Effector CD4-positive, alpha-beta T cell (primary cell): ENCODE results near the gene CDK18.

Experiments
- DNase-seq: peaks from one replicate; pipeline ENCODE4 v3.0.0-alpha.2; 2020

Gene CDK18

DNA sequence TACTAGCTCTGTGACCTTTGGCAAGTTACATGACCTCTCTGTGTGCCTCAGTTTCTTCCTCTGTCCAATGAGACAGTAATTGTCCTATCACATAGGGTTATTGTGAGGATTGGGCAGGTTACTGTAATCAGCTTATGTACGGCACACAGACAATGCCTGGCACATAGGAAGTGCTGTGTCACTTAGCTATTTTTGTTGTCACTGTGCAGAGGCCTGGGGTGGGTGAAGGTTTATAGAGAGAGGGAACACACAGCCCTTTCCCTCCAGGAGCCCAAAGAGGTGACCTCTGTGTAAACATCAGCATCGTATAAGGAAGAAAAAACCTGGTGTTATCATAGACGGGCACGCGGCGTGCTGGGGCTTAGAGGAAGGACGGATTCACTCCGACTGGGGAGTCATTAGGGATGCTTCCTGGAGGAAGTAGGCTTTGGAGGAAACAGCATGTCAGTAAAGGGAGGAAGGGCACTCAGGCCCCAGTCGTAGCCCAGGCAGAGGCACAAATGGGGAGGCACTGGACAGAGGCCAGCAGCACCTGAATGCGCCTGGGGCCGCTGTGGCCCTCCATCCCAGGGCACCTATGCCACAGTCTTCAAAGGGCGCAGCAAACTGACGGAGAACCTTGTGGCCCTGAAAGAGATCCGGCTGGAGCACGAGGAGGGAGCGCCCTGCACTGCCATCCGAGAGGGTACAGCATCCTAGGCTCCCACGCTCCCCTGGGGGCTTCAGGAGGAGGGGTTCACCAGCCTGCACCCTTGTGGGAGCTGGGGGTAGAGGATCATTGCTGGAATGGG, 21.2 kb downstream of the CDK18 start:
- no peak for DNase-seq

DNA sequence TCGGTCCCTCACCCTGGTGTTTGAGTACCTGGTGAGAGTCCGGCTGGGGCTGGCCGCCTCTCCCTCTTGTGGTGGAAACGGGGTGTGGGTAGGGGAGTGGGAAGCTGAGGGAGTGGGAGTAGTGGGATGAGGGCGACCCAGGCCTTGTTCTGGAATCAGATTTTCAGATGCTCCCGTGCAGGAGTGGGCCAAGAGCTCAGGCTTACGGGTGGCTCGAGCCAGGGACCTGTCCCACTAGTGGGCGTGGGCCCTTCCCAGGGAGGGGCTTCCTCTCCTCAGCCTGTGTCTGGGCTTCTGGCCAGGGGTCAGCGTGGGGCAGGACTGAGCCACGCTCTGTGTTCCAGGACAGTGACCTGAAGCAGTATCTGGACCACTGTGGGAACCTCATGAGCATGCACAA, 22.0 kb downstream of the CDK18 start:
- DNase-seq, result no peak

DNA sequence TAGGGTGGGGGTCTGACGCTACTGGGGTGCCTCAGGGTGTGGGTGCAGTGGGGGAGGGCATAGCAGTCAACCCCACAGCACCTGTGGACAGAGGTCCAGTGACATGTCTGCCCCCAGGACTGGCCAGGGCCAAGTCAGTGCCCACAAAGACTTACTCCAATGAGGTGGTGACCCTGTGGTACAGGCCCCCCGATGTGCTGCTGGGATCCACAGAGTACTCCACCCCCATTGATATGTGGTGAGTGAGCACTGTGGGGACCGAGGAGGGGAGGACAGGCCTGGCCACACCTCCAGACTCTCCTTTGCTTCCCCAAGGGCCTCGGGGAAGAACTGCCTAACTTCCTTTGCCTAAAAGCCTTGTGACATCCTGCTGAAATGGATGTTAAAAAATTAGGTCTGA, 23.5 kb downstream of the CDK18 start:
- DNase-seq, result no peak

DNA sequence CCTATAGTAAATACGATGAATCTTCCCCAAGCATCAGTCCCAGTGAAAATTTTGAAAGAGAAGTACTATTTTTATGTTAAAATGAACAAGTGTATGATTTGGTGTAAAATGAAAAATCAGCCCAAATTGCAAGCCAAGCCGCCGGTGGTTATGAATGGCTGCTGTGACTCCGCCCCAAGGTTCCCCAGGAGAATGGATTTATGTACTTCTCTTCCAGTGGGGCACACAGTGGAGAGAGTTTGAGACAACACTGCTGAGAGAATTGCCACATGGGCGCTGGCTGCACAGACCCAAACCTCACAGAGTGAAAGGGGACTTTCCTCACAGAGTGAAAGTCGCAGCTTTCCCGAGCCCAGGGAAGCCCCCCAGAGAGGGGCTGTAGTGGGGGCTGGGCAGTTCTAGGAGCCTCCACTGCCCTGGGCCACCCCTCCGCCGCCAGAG, 24.0 kb downstream of the CDK18 start:
- DNase-seq, result no peak

- DNase-seq, result peak; percentile 79
Measured at GRCh38 chr1:205528887-205529825, 24.7 kb downstream of the CDK18 start.

GRCh38 chr1:205530116-205530515, 25.6 kb downstream of the CDK18 start:
- DNase-seq, result no peak

DNA sequence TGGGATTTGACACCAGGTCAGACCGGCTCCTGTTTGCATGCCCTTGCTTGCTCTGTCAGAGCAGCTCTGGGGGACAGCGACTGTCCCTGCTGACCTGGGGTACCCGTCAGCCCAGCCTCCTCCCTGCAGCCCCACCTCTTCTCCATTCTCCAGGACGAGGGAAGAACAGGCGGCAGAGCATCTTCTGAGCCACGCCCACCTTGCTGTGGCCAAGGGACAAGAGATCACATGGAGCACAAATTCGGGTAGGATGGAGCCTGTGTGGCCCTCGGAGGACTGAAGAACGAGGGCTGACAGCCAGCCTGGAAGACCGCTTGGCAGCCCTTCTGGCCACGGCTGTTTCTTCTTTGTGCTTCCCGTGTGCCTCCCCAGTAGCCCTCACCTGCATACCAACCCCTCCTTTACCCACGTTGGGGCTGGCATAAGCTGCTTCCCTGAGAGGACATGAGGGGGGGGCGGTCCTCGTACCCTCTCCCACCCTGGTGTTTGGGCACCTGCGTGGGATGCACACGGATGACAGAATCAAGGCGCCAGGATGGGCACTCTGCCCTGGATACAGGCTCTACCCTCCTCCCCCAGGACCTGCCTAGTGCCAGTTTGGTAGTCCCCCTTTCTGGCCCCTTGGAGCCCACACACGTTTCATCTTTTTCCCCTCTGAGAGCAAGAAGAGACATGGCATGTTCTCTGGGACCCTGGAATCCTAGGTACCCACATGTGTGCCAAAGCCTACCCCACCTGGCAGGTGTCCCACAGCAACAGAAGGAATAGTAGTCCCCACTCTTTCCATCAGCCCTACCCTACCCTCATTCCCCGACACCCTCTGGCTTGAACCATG, 26.9 kb downstream of the CDK18 start:
- no peak for DNase-seq

DNA sequence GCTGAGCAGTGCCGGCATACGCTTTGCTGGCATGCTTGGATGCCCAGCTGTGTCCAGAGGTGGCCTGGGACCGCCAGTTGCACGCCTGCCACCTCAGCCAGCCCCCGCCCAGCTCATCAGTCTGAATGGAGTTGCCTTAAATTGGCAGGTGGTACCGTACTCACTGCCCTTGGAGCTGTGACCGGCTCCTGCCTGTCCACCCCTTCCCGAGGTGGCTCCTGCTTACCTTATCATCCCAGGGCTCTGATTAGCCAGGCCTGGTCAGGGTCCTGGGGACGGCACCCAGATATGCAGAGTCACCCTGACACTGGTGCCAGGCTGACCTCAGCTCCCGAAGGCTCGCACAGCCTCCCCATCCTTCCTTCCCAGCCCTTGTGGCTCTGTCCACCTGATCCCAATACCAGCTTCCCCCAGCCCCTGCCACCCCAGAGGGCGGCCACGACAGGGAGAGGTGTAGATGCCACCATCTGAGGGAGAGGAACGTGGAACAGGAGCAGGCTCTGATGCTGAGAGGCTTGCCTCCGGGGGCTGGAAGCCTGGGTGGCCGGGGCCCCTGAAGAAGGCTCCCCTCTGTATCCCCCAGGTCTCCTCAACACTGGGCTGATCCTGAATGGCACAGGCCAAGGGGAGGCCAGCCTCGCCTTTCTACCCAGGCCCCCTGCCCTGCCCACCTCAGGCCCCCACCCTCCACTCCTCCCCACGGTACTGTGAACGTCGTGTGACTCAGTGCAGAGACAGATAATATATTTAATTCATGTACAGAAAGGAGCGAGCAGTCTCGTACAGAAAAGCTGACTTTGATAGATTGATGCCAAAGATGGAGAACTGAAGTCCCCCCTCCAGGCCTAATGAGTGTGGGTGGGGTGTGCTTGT, 27.8 kb downstream of the CDK18 start:
- no peak for DNase-seq

GRCh38 chr1:205532996-205533735, 28.7 kb downstream of the CDK18 start:
- DNase-seq, result no peak

DNA sequence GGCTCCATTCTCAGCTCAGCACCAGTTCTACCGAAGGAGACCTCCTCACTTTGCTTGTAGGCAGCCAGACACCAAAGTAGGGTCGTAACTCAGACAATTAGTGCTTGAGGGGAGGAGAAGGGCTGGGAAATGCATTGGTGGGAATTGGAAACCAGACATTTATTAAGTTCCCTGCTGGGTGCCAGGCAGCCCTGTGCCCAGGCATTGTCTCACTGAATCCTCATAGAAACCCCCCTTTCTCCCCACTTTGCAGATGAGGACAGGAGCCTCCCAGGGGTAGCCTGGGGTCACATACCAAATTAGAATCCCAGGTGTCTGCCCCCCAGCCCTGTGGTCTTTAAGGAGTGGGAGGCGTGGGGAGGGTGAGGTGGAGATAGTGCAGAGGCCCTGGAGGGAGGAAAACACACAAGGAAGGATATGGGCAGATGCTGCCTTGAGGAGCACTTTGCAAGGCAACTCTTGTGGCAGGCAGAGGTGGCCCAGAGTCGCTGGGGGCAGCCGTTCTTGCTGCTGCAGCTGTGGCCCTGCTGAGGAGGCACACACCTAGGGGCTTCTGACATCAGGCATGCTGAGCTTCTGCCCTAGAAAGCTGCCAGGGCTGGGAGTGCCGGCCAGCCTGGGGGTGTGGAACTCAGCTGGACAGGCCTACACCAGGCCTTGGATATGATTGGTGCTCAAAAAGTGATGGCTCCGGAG, 29.4 kb downstream of the CDK18 start:
- DNase-seq, result no peak

DNA sequence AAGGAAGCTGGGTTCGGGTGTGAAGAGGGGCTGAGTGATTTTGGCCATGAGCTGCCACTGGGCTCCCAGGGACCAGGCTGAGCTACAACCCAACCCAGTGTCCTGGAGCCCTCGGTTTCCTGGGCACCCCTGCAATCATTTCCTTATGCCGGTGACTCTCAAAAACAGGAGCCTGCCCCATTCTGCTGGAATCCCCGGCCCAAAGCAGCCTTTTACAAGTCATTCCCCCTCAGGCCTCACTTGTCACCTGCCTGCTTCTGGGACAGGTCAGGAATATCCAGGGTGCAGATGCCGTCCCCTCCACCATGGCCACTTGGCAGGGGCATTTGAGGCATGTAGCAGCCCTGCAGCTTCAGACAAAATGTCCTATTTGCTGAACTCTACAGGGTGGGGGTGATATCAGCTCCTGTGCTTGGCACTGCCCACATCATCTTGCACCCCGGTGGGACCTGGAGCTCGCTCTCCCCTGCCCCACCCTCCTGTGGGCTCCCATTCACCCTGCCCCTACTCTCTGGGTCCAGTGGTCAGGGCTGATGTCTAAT, 30.0 kb downstream of the CDK18 start:
- no peak for DNase-seq

DNA sequence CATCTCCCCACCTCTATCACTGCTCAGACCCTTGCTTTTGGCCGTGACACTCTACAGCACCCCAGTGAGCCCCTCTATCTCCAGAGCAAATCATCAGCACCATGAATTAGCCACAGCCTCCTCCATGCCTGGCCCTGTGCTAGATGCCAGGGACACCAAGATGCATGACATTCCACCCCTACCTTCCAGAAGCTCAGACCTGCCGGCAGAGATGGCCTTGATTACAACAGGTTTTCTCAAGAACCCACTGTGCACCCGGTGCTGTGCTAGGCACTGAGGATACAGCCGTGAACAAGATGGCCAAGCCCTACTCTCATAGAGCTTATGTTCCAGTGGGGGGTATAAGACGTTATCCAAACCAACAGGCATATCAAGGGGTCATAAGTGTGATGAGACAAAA, 30.6 kb downstream of the CDK18 start:
- DNase-seq, result no peak

- no peak for DNase-seq
Measured at GRCh38 chr1:205535866-205536758, 31.6 kb downstream of the CDK18 start.

DNA sequence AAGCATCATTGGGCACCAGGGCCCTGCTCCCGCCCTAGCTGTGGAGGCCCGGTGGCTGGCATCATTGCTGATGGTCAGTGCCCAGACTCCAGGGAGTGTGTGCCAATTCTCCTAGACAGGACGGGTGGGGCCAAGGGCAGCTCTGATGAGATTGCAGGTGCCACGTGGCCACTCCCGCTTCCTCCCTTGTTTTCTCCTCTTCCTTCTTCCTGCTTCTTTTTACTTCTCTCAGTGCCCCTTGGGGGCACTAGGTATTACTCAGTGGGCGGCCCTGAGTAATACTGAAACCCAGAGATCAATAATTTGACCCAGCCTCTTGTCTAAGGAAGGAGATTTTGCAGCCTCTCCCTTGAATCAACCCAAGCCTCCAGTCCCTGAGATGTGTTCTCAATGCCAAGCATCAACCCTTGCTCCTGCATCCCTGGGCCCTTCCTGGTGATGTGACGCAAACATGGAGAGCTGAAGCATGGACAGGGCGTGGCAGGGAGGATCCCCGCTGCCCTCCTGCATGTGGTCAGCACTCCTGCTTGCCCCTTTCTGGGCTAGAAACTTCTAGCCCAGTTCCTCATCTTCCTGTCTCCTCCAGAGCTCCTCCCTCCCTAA, 32.4 kb downstream of the CDK18 start:
- no peak for DNase-seq

- DNase-seq, result no peak
Measured at GRCh38 chr1:205537386-205538018, 33.0 kb downstream of the CDK18 start.

DNA sequence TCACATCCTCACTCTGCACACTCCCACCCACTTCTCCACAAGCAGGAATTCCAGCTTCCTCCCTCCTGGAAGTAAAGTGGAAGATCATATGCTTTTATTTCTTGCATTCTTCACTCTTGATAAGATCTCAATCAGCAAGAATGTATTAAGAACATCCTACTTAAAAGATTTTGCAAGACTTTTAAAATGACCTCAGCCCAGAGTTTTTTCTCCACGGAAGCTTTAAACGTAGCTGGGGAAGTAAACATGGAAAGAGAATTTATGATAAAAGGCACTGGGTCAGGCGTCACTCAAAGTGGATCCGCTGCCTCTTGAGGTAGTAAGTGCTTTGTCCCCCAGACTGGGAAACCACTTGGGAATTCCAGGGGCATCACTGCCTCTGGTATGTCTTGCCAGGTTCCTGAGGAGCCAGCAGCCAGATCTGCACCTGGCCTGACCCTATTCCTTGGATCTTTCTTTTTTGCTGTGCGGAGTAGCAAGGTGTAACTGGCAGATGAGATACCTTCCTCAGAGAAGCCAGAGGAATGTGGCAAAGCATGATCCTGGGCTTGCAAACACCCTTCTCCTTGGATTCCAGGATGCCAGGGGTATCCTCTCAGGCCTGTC, 33.9 kb downstream of the CDK18 start:
- no peak for DNase-seq

DNA sequence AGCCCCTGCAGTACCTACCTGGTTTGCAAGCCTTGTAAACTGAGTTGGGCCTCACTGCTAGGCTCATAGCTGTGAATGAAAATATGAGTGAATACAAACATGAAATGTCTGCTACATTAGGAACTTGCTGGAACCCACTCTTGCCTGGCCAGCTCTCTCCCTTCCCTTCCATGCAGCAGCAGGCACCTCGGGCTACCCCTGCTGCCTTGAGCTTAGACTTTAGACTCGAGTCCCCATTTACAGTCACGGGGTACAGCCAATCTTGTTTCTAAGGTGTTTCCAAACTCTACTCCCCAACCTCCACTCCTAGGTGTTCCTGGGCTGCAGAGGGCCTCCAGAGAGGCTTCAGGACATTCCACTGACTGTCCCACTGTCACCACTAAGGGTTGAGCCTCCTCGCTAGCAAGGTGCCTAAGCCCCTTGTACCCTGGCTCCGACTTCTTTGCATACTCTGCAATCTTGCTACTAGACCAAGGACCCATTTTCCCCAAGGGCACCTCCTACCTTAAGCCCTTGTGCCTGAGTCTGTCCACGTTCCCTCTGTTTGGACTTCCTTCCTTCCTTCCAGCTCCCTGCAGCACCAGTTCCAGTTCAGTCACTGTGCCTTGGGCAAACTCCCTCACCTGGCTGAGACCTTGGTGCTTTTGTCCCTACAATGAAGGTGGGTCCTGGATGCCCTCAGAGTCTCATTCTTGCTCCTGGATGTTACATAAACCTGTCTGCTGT, 36.9 kb downstream of the CDK18 start:
- DNase-seq, result no peak
